RCC 7860 (cell line): ENCODE measurements around the gene OR52E6.

ENCODE experiments used
- DNase-seq: peaks from one replicate; pipeline ENCODE4 v3.0.0-alpha.2; 2015; ENCODE audit warnings: low spot score
- FAIRE-seq: peaks from 2 replicates; lab custom pipeline; 2012; peaks lifted over from hg19 to GRCh38; lab: Jason Lieb, UNC

Gene OR52E6

GRCh38 chr11:5841797-5842196 lies at the start of gene OR52E6:
OR52E6 (minus strand) TSS chr11:5841897; CDS start chr11:5841897, 0 bp downstream.
- FAIRE-seq (no peak), DNase-seq (no peak)

GRCh38 chr11:5891216-5891800 lies 49.6 kb upstream of the OR52E6 start:
- FAIRE-seq (no peak), DNase-seq (peak; percentile 11)

GRCh38 chr11:5887661-5888060 lies 46.0 kb upstream of the OR52E6 start:
- no peak for DNase-seq
- no peak for FAIRE-seq

GRCh38 chr11:5887172-5887571 lies 45.5 kb upstream of the OR52E6 start:
- FAIRE-seq (no peak), DNase-seq (no peak)

GRCh38 chr11:5881756-5882155 lies 40.1 kb upstream of the OR52E6 start:
- FAIRE-seq (no peak), DNase-seq (no peak)

GRCh38 chr11:5880329-5880728 lies 38.6 kb upstream of the OR52E6 start, which contains the start of gene OR52E4:
OR52E4 (plus strand) TSS chr11:5880629; CDS start chr11:5884293, 3,664 bp downstream.
- DNase-seq = no peak
- FAIRE-seq = no peak

GRCh38 chr11:5878564-5878963 lies 36.9 kb upstream of the OR52E6 start:
- no peak for FAIRE-seq
- no peak for DNase-seq

GRCh38 chr11:5865826-5866225 lies 24.1 kb upstream of the OR52E6 start:
- FAIRE-seq = no peak
- no peak for DNase-seq

- DNase-seq (no peak), FAIRE-seq (no peak)
Measured at GRCh38 chr11:5857590-5857989, 15.9 kb upstream of the OR52E6 start, which contains the start of gene OR52E8. OR52E8 (minus strand) TSS chr11:5857690; CDS start chr11:5857690, 0 bp downstream.

- FAIRE-seq (no peak), DNase-seq (no peak)
Measured at GRCh38 chr11:5851002-5851401, 9.3 kb upstream of the OR52E6 start.

- no peak for DNase-seq
- FAIRE-seq = no peak
Measured at GRCh38 chr11:5847711-5848110, 6.0 kb upstream of the OR52E6 start.

GRCh38 chr11:5846701-5847100 lies 5.0 kb upstream of the OR52E6 start:
- DNase-seq (no peak), FAIRE-seq (no peak)

- no peak for FAIRE-seq
- DNase-seq = no peak
Measured at GRCh38 chr11:5837695-5838094, 4.0 kb downstream of the OR52E6 start.

GRCh38 chr11:5833446-5833845 lies 8.3 kb downstream of the OR52E6 start:
- FAIRE-seq = no peak
- no peak for DNase-seq

GRCh38 chr11:5831196-5831829 lies 10.4 kb downstream of the OR52E6 start:
- FAIRE-seq (no peak), DNase-seq (no peak)

- FAIRE-seq (no peak), DNase-seq (no peak)
Measured at GRCh38 chr11:5818245-5818886, 23.3 kb downstream of the OR52E6 start.

GRCh38 chr11:5815534-5815933 lies 26.2 kb downstream of the OR52E6 start:
- DNase-seq (no peak), FAIRE-seq (no peak)

- no peak for DNase-seq
- FAIRE-seq = no peak
Measured at GRCh38 chr11:5809905-5810795, 31.5 kb downstream of the OR52E6 start.

- FAIRE-seq (no peak), DNase-seq (no peak)
Measured at GRCh38 chr11:5809122-5809519, 32.6 kb downstream of the OR52E6 start.

- no peak for FAIRE-seq
- DNase-seq = peak; percentile 16
Measured at GRCh38 chr11:5808500-5809121, 33.1 kb downstream of the OR52E6 start, which contains the start of gene OR52N2. OR52N2 (plus strand) TSS chr11:5808924; CDS start chr11:5820336, 11,412 bp downstream.

GRCh38 chr11:5807580-5807979 lies 34.1 kb downstream of the OR52E6 start:
- FAIRE-seq (no peak), DNase-seq (no peak)
